ENCODE data around the gene GRAP2. TPM values are rescaled to one million over a fixed set of nuclear protein-coding genes. Genes with fewer than 3 reads are reported as not detected.

GRAP2 gene
- total and polyA plus RNA-seq, 2 donors (not counting 1 experiment from before 2014, with no cell fraction given), result 13.5 to 26.4 TPM

DNA sequence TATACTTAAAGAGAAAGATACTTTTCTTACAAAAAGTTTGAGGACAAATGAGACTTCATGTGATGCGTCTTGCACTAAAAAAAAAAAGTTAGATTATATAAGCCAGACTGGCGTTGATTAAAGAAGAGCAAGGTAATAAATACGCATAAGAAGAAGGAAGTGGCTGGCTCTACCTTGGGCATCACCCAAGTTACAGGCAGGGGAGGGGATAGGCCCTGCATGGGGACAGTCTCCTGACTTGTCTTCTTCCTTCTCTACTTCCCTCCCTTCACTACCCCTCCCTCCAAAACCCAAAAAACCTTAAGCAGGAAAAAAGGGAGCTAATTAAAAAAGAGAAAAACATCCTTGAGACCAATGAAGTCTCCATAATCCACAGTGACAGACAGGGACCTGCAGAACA, 37.0 kb downstream of the GRAP2 start:
- Mint-ChIP-seq H3K4me1 (peaks cover 71% of the 10 kb centered on the region), H3K27ac (no peak overlapping the region), H3K27me3 (no peaks in the 10 kb centered on the region), H3K9me3 (ENCODE audit: insufficient read depth) (no peaks in the 10 kb centered on the region), H3K4me3 (no peak overlapping the region)
- TF ChIP-seq EZH2 (IDR thresholded peaks at IDR 0.05; ENCODE audit: borderline replicate concordance, insufficient read depth, low read depth, low read length, poor library complexity, severe bottlenecking), result no peak
- TF ChIP-seq, protein P1, sequence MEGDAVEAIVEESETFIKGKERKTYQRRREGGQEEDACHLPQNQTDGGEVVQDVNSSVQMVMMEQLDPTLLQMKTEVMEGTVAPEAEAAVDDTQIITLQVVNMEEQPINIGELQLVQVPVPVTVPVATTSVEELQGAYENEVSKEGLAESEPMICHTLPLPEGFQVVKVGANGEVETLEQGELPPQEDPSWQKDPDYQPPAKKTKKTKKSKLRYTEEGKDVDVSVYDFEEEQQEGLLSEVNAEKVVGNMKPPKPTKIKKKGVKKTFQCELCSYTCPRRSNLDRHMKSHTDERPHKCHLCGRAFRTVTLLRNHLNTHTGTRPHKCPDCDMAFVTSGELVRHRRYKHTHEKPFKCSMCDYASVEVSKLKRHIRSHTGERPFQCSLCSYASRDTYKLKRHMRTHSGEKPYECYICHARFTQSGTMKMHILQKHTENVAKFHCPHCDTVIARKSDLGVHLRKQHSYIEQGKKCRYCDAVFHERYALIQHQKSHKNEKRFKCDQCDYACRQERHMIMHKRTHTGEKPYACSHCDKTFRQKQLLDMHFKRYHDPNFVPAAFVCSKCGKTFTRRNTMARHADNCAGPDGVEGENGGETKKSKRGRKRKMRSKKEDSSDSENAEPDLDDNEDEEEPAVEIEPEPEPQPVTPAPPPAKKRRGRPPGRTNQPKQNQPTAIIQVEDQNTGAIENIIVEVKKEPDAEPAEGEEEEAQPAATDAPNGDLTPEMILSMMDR (IDR thresholded peaks at IDR 0.05), result no peak
- WGBS (ENCODE audit: insufficient coverage), result 83% methylated on average over 2 of the region's 3 CpGs
- intact Hi-C loops (cut with micrococcal nuclease), result loop anchor here (10.0 kb wide), 1 partner anchor 103 kb away; no protein-coding TSS in a partner anchor
- Histone ChIP-seq H3K79me2 (ENCODE audit: control insufficient read depth, insufficient read depth, low read length) (peaks cover 46% of the 10 kb centered on the region), H3K4me2 (replicated peaks; ENCODE audit: low read depth, low read length, poor library complexity, severe bottlenecking) (peak overlapping the region; percentile 69), H3K36me3 (replicated peaks in 1 of 2; ENCODE audit: control extremely low read depth in 1 of 2, control insufficient read depth in 1 of 2, extremely low read depth in 1 of 2, insufficient read depth in 2 of 2, low read length in 1 of 2) (no peaks in the 10 kb centered on the region), H3K4me3 (ENCODE audit: control extremely low read depth in 1 of 5, extremely low read depth in 1 of 5, insufficient read depth in 1 of 5, low read depth in 2 of 5, low read length in 4 of 5) (no peak overlapping the region), H2AFZ (ENCODE audit: insufficient read depth, low read depth, low read length, poor library complexity, severe bottlenecking) (no peak overlapping the region), H3K27ac (ENCODE audit: low read length in 2 of 2) (peak overlapping the region in 1 of 2 donors; percentile 32), H3K4me1 (ENCODE audit: control insufficient read depth in 2 of 2, insufficient read depth in 2 of 2, low read length in 2 of 2) (peaks cover 63 to 67% of the 10 kb centered on the region in 2 donors), H3K9me3 (ENCODE audit: control extremely low read depth in 1 of 3, control insufficient read depth in 2 of 3, insufficient read depth in 1 of 3, low read length in 2 of 3) (no peaks in the 10 kb centered on the region), H3K27me3 (replicated peaks in 1 of 4; ENCODE audit: control extremely low read depth in 1 of 4, control insufficient read depth in 3 of 4, insufficient read depth in 4 of 4, low read length in 3 of 4) (no peaks in the 10 kb centered on the region), H4K20me1 (ENCODE audit: control insufficient read depth, insufficient read depth, low read length, poor library complexity, severe bottlenecking) (peaks cover 4% of the 10 kb centered on the region), H3K9ac (ENCODE audit: low read length) (no peak overlapping the region)
- DNase-seq, result no peak
- ChIA-PET CTCF (interaction anchor here (1.5 kb wide), 1 partner anchor 39 kb away, joined by 3 read pairs; no protein-coding TSS in a partner anchor), POLR2A (no interaction called here)
- ATAC-seq (ENCODE audit: low read depth), result no peak

DNA sequence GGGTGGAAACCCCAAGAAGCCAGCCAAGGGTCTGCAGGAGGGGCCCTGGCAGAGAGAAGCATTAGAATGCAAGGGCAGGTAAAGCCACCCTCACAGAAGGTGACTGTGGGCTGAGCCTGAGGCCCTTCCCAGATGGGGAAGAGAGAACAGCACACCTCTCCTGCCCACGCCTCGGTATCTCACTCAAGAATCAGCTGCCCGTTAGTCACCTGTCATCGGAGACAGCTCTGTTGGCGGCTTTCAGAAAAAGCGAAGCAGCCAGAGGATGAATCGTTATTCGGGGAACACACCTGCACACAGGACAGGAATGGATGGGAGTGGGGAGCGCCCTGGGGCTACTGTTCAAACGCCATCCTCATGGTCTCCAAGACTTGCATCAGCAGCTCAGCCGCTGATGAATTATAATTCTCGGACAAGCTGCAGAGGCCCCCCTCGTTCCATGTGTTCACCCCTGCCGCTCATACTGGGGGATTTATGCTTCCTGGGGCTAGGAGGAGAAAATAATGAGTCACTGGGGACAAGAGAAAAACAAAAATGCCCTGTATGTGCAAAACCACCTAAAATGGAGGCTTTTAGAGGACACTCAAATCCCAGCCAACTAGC, 37.7 kb downstream of the GRAP2 start:
- DNase-seq (no peak), ATAC-seq (ENCODE audit: low read depth) (no peak)
- no peak overlapping the region for H3K27ac Mint-ChIP-seq
- ChIA-PET CTCF (interaction anchor here (1.4 to 1.7 kb wide), 3 partner anchors 9 to 396 kb away, joined by 3 to 6 read pairs (median 5); no protein-coding TSS in a partner anchor), POLR2A (no interaction called here)
- Histone ChIP-seq H3K4me1 (ENCODE audit: control insufficient read depth in 2 of 2, insufficient read depth in 2 of 2, low read length in 2 of 2) (peaks cover 62 to 65% of the 10 kb centered on the region in 2 donors), H4K20me1 (ENCODE audit: control insufficient read depth, insufficient read depth, low read length, poor library complexity, severe bottlenecking) (peaks cover 4% of the 10 kb centered on the region), H3K9me3 (ENCODE audit: control extremely low read depth in 1 of 3, control insufficient read depth in 2 of 3, insufficient read depth in 1 of 3, low read length in 2 of 3) (no peaks in the 10 kb centered on the region), H3K4me3 (ENCODE audit: control extremely low read depth in 1 of 5, extremely low read depth in 1 of 5, insufficient read depth in 1 of 5, low read depth in 2 of 5, low read length in 4 of 5) (no peak overlapping the region), H3K79me2 (ENCODE audit: control insufficient read depth, insufficient read depth, low read length) (peaks cover 51% of the 10 kb centered on the region), H2AFZ (ENCODE audit: insufficient read depth, low read depth, low read length, poor library complexity, severe bottlenecking) (no peak overlapping the region), H3K27ac (ENCODE audit: low read length in 2 of 2) (peak overlapping the region in 1 of 2 donors; percentile 32), H3K27me3 (replicated peaks in 1 of 4; ENCODE audit: control extremely low read depth in 1 of 4, control insufficient read depth in 3 of 4, insufficient read depth in 4 of 4, low read length in 3 of 4) (no peaks in the 10 kb centered on the region), H3K9ac (ENCODE audit: low read length) (no peak overlapping the region), H3K4me2 (replicated peaks; ENCODE audit: low read depth, low read length, poor library complexity, severe bottlenecking) (peak overlapping the region; percentile 69), H3K36me3 (replicated peaks in 1 of 2; ENCODE audit: control extremely low read depth in 1 of 2, control insufficient read depth in 1 of 2, extremely low read depth in 1 of 2, insufficient read depth in 2 of 2, low read length in 1 of 2) (no peaks in the 10 kb centered on the region)
- H3K4me3 Mint-ChIP-seq, result no peak overlapping the region
- WGBS (ENCODE audit: insufficient coverage), result 97% methylated on average over 11 of the region's 14 CpGs
- intact Hi-C loops (cut with micrococcal nuclease), result loop anchor here (10.0 kb wide), 1 partner anchor 104 kb away; no protein-coding TSS in a partner anchor
- H3K4me1 Mint-ChIP-seq, result peaks cover 67% of the 10 kb centered on the region
- TF ChIP-seq EZH2 (IDR thresholded peaks at IDR 0.05; ENCODE audit: borderline replicate concordance, insufficient read depth, low read depth, low read length, poor library complexity, severe bottlenecking), result no peak
- TF ChIP-seq, protein P1 (IDR thresholded peaks at IDR 0.05), result no peak
- H3K9me3 Mint-ChIP-seq (ENCODE audit: insufficient read depth), result no peaks in the 10 kb centered on the region
- no peaks in the 10 kb centered on the region for H3K27me3 Mint-ChIP-seq
